Heart right ventricle (tissue), 16 donors: ENCODE results near the gene EPHA5. TPM values are rescaled to one million over a fixed set of nuclear protein-coding genes. Genes with fewer than 3 reads are reported as not detected.

Experiments used
- ATAC-seq, 8 donors: fragments of 200-7000 bp; cut with Tn5 transposase; one replicate each; pipeline ENCODE4 v1.9.1; 2020; ENCODE audit warnings: mild to moderate bottlenecking in 8 of 8, moderate library complexity in 8 of 8, moderate number of reproducible peaks in 1 of 8
- DNase-seq, 2 donors: peaks; one replicate each; pipeline ENCODE4 v3.0.0-alpha.2; 2020
- H3K27ac ChIP-seq, 10 donors: fragments of 200-600 bp; sonication (generic) in 2 of 10; one replicate each; pipeline versions ENCODE4 v1.5.0 to v1.8.0; 2020 to 2022; ENCODE audit warnings: mild to moderate bottlenecking in 3 of 10
- H3K27me3 ChIP-seq, 7 donors: fragments of 200-600 bp; one replicate each; pipeline ENCODE4 v1.8.0; 2021 to 2022; ENCODE audit warnings: mild to moderate bottlenecking in 2 of 7
- H3K36me3 ChIP-seq, 9 donors: fragments of 200-600 bp; sonication (generic) in 1 of 9; one replicate each; pipeline versions ENCODE4 v1.5.0 to v1.8.0; 2020 to 2022; ENCODE audit warnings: mild to moderate bottlenecking in 2 of 9
- H3K4me1 ChIP-seq, 9 donors: fragments of 200-600 bp; sonication (generic) in 1 of 9; one replicate each; pipeline versions ENCODE4 v1.5.0 to v1.8.0; 2020 to 2022; ENCODE audit warnings: mild to moderate bottlenecking in 4 of 9
- H3K4me3 ChIP-seq, 10 donors: fragments of 200-600 bp; sonication (generic) in 2 of 10; one replicate each; pipeline versions ENCODE4 v1.5.0 to v1.8.0; 2020 to 2022; ENCODE audit warnings: mild to moderate bottlenecking in 7 of 10, moderate library complexity in 2 of 10
- H3K9me3 ChIP-seq, 11 donors: fragments of 200-600 bp in 10 of 11; sonication (generic) in 2 of 11; one replicate each; pipeline versions ENCODE4 v1.5.0 to v1.8.0; 2013 to 2022; ENCODE audit warnings: mild to moderate bottlenecking in 2 of 11, control low read depth in 1 of 11, moderate library complexity in 1 of 11
- CTCF ChIP-seq, 9 donors: fragments of 200-600 bp; sonication (generic) in 2 of 9; IDR thresholded peaks; one replicate each; pipeline versions ENCODE4 v1.5.0 to v1.8.0; 2021 to 2022; ENCODE audit warnings: antibody characterized with exemption in 9 of 9, mild to moderate bottlenecking in 5 of 9, moderate library complexity in 1 of 9
- WGBS, 2 donors: extraction: QIAGEN DNeasy Blood & Tissue Kit; methylation state at CpG; one replicate each; pipeline ENCODE4 v1.1.7; 2013; ENCODE audit warnings: inconsistent platforms in 1 of 2; 5-methylcytosine and 5-hydroxymethylcytosine counted together
- intact Hi-C, 10 donors: fragments of 100-400 bp; cut with DNase I; formaldehyde crosslinking; loops; one replicate each; pipeline versions ENCODE4 v1.11.1 to v1.14.2; 2022
- polyA plus RNA-seq, 2 donors: library from polyadenylated mRNA; stranded (reverse); fragments of 200-250 nt; gene quantifications; one replicate each; pipeline ENCODE4 v1.2.3, GENCODE V29; 2013
- total RNA-seq, 10 donors: library from RNA; stranded (reverse); fragmentation: NEBNext Ultra II Directional in 3 of 10; extraction: Animal tissue kit (Norgen Biotek cat#: 25700) in 3 of 10; gene quantifications; one replicate each; pipeline versions ENCODE4 v1.2.1 to v1.2.4, GENCODE V29; 2021 to 2023
- donor health status: Arrhythmogenic right ventricular cardiomyopathy.
- donor health status: ischemic (EF 13 %, LVEDD 7.1; RV severe dilation, severe dysfunction).
- donor health status: healthy with polysubstance abuse.
- donor health status: DM: no; HTN: yes; CAD: no.
- donor health status: DM: no; HTN: no; CAD: no.
- donor health status: ischemic (EF 25% LVEDD 6.9; RV normal size, moderate dysfunction).
- donor health status: ischemic (EF 25% LVEDD 5.7; RV mildly dilated, moderate dysfunction).
- donor health status: healthy.
- donor health status: DM: yes; HTN: yes; CAD: no.
- donor health status: Ischemic cardiomyopathy.
- donor health status: ischemic (EF 35%, LVEDD 5.7; RV mildly dilated, moderate dysfunction).
- donor health status: nonischemic (EF 11% LVEDD 7.7; RV severe dilation, severe dysfunction).
- donor health status: DM: yes; HTN: yes; CAD: no.
- donor health status: PGD.
- donor health status: ischemic (EF 29% LVEDD 5.4; RV normal size, mild dysfunction).
- donor health status: nonischemic (EF 23%, LVEDD 6.1; RV moderate dilation, normal function).

EPHA5 gene
- total and polyA plus RNA-seq, 12 donors = under 0.01 to 0.37 (median 0.08) TPM; not detected in 1

GRCh38 chr4:65508168-65508567 lies 162.1 kb downstream of the EPHA5 start:
- intact Hi-C loops = no loop called here
- 70 to 71% methylated on average over 2 of the region's 2 CpGs for WGBS, 2 donors
- Histone ChIP-seq H3K36me3 (no peaks in the 10 kb centered on the region), H3K27me3 (no peaks in the 10 kb centered on the region), H3K4me1 (no peaks in the 10 kb centered on the region), H3K4me3 (no peak overlapping the region), H3K9me3 (peaks cover 0 to 11% (median 2%) of the 10 kb centered on the region in 11 donors), H3K27ac (no peak overlapping the region)
- TF ChIP-seq CTCF (IDR thresholded peaks at IDR 0.05) = no peak
- DNase-seq (no peak), ATAC-seq (no peak)

GRCh38 chr4:65502131-65502701 lies 168.1 kb downstream of the EPHA5 start:
- Histone ChIP-seq H3K27ac (no peak overlapping the region), H3K36me3 (no peaks in the 10 kb centered on the region), H3K4me3 (no peak overlapping the region), H3K27me3 (no peaks in the 10 kb centered on the region), H3K4me1 (no peaks in the 10 kb centered on the region), H3K9me3 (peaks cover 0 to 30% (median 0%) of the 10 kb centered on the region in 11 donors)
- ATAC-seq = no peak
- DNase-seq = no peak
- intact Hi-C loops = no loop called here
- TF ChIP-seq CTCF (IDR thresholded peaks at IDR 0.05) = no peak
- WGBS, 2 donors = 84 to 86% methylated on average over 2 of the region's 2 CpGs

- no peak for ATAC-seq
- no peak for TF ChIP-seq CTCF (IDR thresholded peaks at IDR 0.05)
These were observed 171.7 kb downstream of the EPHA5 start for GRCh38 chr4:65498606-65499005.

GRCh38 chr4:65495439-65495838 lies 174.8 kb downstream of the EPHA5 start:
- 85% methylated on average over 1 of the region's 1 CpG for WGBS, 2 donors
- ATAC-seq (no peak), DNase-seq (no peak)
- no peak overlapping the region for H3K4me3 ChIP-seq
- H3K27ac ChIP-seq = no peak overlapping the region
- no peaks in the 10 kb centered on the region for H3K27me3 ChIP-seq
- H3K4me1 ChIP-seq = no peaks in the 10 kb centered on the region
- intact Hi-C loops = no loop called here
- no peak for TF ChIP-seq CTCF (IDR thresholded peaks at IDR 0.05)
- H3K9me3 ChIP-seq = peaks cover 0 to 6% (median 0%) of the 10 kb centered on the region in 11 donors
- H3K36me3 ChIP-seq = no peaks in the 10 kb centered on the region

More at GRCh38 chr4:65498606-65499005, 171.7 kb downstream of the EPHA5 start:
- Histone ChIP-seq H3K36me3 (no peaks in the 10 kb centered on the region), H3K9me3 (peaks cover 0 to 21% (median 0%) of the 10 kb centered on the region in 11 donors), H3K4me1 (no peaks in the 10 kb centered on the region), H3K27ac (no peak overlapping the region), H3K27me3 (no peaks in the 10 kb centered on the region), H3K4me3 (no peak overlapping the region)
- DNase-seq = no peak
- intact Hi-C loops = loop anchor here in 1 of 10 donors (2.0 kb wide), 1 partner anchor 56 kb away; no protein-coding TSS in a partner anchor
- 79 to 83% methylated on average over 2 of the region's 2 CpGs for WGBS, 2 donors
